GM19467 (cell line): ENCODE data around the gene ZNF385B.

Experiments used
- ATAC-seq: cut with Tn5 transposase; IDR thresholded peaks from one replicate; pipeline ENCODE4 v1.9.1; 2021; ENCODE audit warnings: mild to moderate bottlenecking, moderate library complexity; ENCODE audit not compliant: unreplicated experiment

The ZNF385B gene

DNA sequence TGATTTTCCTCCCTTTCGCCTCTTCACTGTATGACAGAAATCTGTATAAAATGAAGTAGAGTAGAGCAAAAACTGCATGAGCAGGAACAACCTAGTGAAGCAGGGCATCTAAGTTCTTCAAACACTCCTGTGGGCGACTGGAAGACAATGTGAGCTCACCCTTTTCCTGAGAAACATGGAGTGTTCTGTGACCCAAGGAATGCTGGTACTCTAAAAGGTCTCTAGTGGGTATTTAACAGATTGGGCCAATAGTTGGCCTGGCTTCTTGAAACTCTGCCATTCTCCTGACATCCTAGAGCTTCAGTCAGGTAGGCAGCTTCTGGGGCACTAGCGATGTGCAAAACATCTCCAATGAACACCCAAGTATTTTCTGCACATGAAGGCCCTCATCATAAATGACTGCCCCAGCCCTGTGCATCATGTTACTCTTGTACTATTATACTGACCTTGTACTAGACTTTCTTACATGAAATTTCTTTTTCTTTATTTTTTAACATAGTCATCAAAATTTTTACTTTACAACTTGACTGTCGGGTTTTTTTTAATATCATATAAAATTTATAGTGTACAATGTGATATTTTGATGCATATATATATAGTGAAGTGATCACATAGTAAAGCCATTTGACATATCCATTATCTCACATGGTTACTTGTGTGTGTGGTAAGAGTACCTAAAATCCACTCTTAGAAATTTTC, 302.2 kb downstream of the ZNF385B start:
- no peak for ATAC-seq

DNA sequence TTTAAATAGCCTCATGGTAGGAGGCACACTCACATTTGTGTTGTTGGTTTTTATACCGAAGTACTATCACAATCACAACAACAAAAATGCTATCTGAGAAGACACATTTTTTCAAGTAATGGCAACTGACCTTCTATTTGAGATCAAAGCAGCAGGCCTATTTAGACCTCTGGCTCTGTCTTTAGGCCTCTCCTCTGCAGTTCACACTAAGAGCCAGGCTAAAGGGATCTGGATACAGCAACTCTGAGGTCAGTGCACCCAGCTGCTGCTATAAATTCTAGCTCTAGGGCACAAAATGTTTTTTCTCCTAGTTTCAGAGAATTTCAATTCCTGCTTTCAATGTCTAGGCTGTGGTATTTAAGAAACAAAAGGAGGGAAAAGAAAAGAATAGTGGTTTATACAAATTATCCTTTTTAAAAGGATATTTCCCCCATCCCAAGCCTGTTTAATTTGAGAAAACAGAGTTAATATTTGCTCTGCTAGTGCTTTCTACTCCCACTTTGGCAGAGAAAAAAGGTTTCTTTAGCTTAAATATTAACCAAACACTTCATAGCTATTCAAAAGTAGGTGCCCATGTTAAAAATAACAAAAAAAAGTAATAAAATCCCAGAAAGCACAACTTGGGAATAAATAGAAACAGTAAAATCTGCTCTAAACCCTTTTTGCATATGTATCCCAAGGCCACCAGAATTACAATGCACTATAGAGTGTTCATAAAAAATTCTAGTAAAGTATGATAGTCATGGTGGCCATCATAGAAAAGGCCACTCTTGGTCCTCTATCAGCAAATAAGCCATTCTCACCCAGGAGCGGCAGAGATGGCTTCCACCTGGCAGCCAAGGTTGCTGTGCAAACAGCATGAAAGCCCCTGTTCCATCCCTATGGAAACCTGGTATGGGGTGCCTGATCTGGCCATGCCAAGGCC, 303.1 kb downstream of the ZNF385B start:
- no peak for ATAC-seq

DNA sequence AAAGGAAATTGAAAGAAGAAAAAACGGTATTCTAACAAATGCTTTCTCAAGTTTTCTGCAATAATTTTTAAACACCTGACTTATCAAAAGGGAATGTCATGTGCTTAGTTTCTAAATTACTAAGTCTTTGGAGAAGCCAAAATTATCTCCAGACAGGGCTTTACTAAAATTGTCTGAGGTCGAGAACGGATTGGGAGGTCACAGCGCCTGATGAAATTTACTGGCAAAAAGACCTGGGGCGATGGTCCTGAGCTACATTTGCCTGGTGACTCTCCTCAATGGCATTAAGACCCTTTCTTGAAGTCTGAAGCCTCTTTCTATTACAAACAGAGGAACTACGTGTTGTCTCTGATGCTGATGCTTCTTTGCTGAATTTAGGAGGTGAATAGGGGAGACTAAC, 305.0 kb downstream of the ZNF385B start:
- no peak for ATAC-seq

DNA sequence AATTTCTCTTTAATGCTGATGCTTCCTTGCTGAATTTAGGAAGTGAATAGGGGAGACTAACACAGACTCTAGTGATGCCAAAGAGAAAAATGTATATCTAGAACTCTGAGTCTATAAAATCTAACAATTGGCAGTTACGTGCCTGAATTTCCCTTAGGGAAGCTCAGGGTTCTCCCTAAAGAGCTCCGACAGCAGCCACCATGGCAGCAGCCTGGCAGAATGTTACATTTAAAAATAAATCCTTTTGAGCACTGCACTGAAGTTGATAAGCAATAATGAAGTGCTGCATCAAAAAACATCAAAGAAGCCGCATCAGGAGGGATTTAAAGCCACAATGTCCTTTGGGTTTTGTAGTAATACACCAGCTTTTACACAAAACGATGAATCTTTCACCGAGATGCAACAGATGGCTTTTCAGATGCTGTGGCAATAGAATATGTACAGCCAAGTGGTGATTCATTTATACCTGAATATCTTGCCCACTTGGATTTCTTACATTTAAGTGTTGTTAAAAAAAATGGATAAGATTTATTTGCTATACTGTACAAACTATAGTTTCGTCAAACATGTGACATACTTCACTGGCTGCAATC, 305.6 kb downstream of the ZNF385B start:
- no peak for ATAC-seq

DNA sequence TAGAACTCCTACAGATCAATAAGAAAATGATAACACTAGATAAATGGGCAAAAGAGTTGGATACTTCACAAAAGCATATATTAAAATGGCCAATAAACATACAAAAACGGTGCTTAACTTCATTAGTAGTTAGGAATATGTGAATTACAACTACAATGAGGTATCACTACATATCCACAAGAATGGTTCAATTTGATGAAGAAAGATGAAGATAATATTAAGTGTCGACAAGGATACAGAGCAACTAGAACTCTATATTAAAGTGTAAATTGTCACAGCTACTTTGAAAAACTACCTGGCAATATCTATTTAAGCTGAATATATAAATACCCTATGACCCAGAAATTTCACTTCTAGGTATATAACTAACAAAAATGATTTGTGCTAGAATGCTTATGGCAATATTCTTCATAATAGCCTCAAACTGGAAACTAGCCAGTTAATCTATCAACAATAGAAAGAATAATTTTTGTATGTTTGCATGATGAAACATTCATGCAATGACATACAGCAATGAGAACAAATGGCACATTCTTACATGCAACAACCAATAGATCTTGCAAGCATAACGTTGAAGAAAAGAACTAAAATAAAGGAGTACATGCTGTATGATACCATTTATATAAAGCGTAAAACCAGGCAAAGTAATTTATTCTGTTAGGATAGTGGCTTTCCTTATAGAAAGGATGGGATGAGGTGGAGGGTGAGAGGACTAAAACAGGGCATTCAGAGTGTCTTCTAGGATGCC, 306.6 kb downstream of the ZNF385B start:
- ATAC-seq, result no peak

DNA sequence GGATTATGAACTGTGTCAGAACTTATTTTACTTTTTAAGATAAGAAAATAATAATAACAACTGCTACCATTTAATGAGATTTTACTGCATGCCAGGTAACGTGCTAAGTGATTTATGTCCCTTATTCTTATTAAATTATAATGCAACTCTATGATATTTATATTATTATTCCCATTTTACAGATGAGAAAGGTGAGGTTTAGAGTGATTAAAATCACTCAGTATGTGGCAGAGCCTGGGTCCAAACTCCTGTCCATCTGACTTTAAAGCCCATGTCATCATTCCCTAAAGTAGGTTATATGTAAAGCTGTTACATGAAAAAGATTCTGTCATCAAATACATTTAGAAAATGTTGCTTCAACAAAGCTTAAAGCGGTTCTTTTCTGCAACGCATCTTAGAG, 308.0 kb downstream of the ZNF385B start:
- no peak for ATAC-seq

DNA sequence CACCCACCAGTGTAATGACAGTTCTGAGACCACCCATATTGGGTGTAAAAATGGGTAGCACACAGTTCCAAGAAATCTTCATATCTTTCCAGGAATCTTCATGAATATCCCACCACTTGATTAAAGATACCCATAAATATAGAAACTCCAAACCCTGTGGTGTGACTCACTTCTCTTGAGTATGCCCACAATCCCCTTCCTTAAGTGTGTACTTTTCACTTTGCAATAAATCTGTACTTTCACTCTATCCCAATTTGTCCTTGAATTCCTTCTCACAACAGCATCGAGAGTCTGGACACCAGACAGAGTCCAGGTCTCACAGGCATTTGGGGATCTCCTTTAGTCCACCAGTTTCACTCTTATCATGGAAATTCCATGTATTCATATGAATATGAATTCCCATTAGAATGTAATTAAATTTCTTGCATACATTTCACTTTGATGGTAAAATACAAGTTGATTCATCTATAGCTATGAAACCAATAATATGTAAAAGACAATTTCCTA, 309.8 kb downstream of the ZNF385B start:
- no peak for ATAC-seq

DNA sequence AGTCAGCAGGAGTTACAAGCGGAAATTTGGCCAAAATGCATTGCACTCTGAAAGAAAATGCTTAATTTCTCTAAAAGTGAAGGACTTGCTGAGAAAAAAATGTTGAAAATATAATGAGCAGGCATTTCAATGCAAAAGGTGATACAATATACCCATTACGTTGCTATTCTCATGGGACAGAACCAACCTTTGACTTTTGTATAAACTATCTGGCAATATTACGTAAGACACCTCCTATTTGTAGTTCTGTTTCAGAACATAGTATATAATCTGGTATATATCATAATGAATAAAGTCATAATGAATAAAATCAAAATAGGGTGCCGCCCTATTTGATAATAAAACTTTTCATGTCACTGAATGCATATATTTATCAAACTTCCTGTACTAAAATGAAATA, 310.6 kb downstream of the ZNF385B start:
- no peak for ATAC-seq

DNA sequence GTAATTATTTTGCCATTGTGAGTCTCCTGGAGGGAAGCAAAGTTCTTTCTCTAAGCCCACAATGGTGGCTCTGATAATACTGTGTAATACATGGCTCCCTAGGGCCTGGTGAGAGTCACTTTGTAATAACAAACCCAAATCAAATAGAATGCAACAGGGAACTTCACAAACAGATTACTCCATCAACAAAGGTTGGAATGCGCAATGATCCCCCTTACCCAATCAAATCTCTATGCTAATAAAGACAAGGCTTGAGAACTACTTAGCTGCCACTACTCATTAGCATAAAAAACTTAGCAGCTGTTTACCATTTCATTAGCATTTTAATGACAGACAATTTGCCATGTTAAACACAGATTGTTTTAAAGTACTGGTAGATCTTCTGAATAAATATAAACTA, 311.2 kb downstream of the ZNF385B start:
- no peak for ATAC-seq

DNA sequence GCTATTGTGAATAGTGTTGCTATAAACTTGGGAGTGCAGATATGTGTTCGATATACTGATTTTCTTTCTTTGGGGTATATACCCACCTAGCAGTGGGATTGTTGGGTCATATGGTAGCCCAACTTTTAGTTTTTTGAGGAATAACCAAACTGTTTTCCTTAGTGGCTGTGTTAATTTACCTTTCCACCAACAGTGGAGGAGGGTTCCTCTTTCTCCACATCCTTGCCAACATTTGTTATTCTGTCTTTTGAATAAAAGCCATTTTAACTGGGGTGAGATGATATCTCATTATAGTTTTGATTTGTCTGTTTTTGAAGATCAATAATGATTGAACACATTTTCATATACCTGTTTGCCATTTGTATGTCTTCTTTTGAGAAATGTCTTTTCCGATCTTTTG, 314.8 kb downstream of the ZNF385B start:
- ATAC-seq, result no peak

DNA sequence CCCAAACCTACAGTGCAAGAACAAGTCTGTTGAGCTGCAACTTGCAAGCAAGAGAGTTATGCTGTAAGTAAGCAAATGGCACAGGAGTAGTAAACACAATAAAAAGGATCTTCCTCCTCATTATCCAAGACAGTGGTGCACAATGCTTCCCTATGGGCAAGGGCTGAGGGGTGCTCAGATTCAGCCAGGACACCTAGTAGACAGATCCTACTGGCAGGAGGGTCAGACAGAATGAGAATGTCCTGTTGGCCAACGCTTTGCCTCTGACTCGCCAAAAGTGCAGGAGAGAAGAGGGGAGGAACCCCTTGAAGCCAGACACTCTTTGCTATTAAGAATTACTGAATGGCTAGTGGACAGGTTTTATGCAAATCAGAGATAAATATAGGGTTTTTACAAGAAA, 316.4 kb downstream of the ZNF385B start:
- no peak for ATAC-seq

DNA sequence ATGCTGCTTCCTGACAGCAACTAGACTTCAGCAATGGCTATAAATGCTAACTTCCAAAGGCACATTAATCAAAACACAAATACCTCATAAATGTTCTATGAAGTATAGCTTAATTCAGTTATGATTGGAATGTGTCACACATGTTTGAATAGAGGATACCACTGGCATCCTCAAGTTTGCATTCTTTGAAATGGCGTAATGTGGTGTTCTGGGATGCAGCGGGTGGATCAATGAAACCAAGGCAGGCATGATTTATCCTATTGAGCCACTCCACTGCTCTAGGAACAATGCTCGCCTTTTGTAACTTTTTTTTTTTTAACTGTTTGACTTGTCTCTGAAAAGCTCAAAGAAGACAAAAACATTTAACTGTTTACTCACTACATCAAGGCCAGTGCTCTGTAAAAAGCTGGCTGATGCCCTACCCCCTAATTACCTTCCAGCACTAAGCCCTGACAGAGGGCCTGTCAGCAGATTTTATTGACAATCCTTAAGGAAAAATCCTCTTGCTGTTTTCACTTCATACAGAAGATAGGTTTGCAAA, 318.0 kb downstream of the ZNF385B start:
- no peak for ATAC-seq

DNA sequence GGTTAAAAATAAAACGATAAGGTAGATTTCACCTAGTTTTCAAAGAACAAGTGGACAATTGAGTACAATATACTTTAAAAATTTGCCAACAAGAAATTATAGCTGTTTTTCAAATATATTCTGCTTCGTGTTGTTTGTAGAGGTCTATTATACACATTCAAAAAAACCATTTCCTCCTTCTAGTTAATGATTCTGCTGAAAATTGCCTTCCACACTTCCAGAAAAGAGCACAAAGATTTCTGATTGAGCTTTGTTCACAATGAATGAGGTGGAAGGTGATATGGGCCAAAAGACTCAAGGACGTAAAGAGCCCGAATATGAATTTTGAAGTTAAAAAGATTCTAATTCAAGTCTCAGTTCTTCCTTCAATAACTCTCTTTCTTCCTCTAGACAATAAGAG, 319.8 kb downstream of the ZNF385B start:
- no peak for ATAC-seq

DNA sequence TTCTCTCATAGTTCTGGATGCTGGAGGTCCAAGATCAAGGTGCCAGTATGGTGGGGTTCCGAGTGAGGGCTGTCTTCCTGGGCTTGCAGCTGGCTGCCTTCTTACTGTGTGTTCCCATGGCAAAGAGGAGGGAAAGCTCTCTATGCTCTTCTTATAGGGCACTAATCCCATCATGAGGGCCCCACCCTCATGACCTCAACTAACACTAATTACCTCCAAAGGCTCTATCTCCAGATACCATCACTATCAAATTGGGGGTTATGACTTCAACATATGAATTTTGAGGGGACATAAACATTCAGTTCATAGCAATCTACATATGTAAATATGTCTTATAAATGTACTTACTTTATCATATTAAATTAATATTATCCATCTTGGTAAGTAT, 322.3 kb downstream of the ZNF385B start:
- ATAC-seq, result no peak

DNA sequence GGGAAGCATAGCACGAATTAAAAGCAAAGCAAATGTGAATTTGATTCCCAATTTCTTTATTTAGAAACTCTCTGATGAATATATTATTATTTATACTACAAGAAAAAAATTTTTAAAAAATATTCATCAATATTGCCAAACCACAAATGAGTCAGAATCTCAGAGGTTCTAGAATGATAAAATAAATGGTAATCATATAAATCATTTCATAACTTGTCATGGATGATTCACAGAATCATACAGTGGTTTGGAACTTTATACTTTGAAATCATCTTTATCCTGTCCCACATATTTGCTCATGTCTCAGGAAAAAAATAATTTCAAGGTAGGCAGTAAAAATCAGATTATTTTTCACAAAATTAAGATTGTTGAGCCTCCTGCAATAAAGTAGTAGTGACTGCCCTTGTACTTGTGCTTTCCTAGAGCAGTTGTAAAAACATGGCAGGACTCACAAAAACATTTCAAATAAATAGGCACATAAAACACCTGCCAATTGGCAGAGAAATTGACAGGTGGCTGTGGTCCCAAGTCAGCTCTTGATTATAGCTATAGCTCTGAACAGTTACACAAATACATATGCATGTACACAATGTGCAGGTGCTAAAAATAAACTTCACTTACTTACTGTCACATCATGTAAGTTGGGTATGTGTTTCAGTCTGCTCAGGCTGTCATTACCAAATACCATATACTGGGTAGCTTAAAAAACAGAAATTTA, 322.8 kb downstream of the ZNF385B start:
- ATAC-seq, result no peak

DNA sequence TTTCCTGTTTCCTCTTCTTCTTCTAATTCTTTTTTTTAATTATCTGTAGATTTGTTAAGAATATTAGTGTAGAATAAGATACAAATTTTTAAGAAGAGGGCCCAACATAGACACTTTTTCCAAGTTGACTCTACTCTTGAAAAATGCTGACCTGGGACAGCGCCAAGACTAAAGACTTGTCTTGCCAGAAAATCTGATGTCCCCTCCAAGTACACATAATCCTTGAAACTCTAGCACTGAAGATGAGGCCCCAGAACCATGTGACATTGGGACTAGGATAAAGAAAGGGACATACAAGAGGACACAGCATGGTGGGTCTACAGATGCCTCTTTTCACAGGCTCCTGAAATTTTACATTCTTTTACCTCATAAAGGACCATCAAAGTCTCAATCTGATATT, 325.2 kb downstream of the ZNF385B start:
- ATAC-seq, result no peak

DNA sequence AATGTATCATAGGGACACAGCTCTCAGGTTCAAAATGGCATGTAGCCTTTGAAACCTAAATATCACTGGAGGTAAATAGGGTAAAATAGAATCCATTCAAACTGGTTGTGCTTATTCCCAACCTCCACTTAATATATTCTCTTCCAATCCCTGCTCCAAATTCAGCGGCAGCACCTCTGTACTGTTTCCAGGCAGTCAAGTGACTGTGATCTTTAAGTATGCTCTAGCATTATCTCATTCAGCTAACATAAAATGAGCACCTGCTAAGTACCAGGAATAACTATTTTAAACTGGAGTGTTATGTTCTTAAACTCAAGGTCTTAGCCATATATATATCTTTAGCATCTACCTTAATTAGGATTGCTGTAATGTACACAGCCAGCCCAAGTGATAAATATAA, 327.5 kb downstream of the ZNF385B start:
- no peak for ATAC-seq

DNA sequence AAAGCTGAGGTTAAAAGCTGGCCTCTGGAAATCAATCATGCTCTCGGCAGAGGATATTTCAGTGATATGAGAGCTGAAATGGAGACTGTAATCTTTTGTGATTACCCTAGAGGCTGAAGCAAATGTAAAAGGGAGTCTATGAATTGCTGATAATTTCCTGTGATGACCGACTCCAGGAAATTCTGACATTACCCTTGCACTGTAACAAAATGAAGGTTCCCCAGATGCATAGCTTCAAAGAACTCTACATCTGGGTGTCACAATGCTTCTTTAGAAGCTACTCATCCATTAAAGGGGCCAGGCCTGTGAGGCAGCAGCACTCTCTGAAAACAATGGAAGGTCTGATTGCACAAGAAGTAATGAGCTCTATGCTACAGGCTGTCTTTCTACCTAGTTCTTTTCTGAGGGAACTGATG, 328.5 kb downstream of the ZNF385B start:
- ATAC-seq, result no peak

DNA sequence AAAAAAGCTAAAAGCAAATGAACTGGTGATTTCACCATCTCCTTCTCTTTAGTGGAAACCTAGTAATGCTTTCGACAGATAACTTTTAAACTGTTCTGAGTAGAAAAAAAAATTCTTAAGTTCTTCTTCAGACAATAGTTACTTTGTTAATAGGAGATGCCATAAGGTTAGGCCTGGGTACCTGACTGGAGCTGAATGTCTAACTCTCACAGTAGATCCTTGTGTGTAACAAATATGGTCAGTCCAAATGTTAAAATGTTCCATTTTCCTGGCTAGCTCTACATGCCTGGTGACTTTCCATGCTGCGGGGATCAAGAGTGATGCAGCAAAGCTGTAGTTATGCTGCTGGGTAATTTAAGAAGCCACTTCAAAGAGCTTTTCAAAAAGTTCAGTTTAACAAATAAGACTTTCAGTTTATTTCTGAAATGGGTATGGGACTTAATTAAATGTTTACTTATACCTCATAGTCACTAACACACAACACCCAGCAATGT, 332.8 kb downstream of the ZNF385B start:
- no peak for ATAC-seq

DNA sequence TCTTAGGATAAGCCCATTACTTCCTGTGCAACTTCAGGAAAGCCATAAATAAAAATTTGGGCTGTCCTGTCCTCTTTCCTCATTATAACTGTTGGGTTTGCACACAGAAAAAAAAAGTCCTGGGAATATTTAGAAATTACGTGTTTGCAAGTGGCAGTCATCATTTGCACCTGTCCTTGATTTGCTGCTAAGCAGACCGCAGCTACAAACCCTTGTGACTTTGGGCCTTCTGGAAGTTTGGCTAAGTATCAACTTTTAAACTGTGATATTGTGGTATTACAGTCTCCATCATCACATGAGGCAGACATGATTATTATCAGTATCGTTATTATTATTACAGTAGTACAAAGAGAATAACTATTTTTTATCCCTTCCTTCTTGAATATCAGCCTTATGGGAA, 336.1 kb downstream of the ZNF385B start:
- no peak for ATAC-seq
